GM12892 (cell line): ENCODE measurements around the gene CEMIP2.

ENCODE experiments used
- POLR2A ChIP-seq: IDR thresholded peaks from 2 replicates; pipeline ENCODE4 v1.6.1; 2011; ENCODE audit warnings: low read depth, low read length, control low read depth
- POLR2AphosphoS5 ChIP-seq: IDR thresholded peaks from 2 replicates; pipeline ENCODE4 v1.6.1; 2011; ENCODE audit warnings: low read depth, low read length, control low read depth

DNA sequence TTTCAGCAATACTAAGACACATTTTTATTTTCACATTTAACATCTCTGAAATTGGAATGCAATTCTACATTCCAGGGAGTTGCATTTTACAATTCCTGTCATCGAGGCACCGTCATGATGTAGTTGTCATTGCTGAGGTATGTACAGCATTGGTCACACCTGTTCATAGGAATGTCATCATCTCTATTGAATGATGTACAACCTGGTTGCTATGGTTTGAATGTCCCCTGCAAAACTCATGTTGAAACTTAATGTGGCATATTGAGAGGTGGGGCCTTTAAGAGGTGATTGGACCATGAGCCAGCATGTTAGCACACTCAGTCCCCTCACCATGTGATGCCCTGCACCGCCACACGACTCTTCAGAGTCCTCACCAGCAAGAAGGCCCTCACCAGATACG is 103.1 kb downstream of the CEMIP2 start:
- TF ChIP-seq POLR2A = no peak
- no peak for TF ChIP-seq POLR2AphosphoS5
